OCI-LY7 (cell line): ENCODE measurements around the gene IQGAP1. TPM values are rescaled to one million over a fixed set of nuclear protein-coding genes. Genes with fewer than 3 reads are reported as not detected.

Experiments
- BruUV-seq: library from RNA; stranded (reverse); fragments of 400-500 nt; replicated peaks from 2 replicates; lab custom pipeline; 2021; lab: Mats Ljungman, UMichigan
- CTCF ChIA-PET: fragments of 300-600 bp; sonication (Branson Sonifier 250); formaldehyde crosslinking; loops from one replicate; lab custom pipeline; 2022; ENCODE audit warnings: antibody characterized with exemption; ENCODE audit not compliant: unreplicated experiment; lab: Charles Lee
- POLR2A ChIA-PET: fragments of 300-600 bp; sonication (Branson Sonifier 250); formaldehyde crosslinking; loops from one replicate; lab custom pipeline; 2022; ENCODE audit warnings: antibody characterized with exemption; lab: Charles Lee
- DNase-seq: peaks from one replicate; pipeline ENCODE4 v3.0.0-alpha.2; 2015; ENCODE audit warnings: low spot score
- H2AFZ ChIP-seq: fragments of 200-600 bp; sonication (generic), shearing (Covaris generic); 2 replicates; pipeline ENCODE4 v1.6.1; 2014; ENCODE audit warnings: mild to moderate bottlenecking, antibody characterized with exemption, low read length, moderate library complexity
- H3K27ac ChIP-seq: fragments of 200-600 bp; sonication (generic); 2 replicates; pipeline ENCODE4 v1.5.1; 2014; ENCODE audit warnings: mixed run types, low read depth, mild to moderate bottlenecking, moderate library complexity, low read length, inconsistent platforms; ENCODE audit not compliant: poor library complexity, severe bottlenecking
- H3K36me3 ChIP-seq: fragments of 200-600 bp; sonication (generic); 2 replicates; pipeline ENCODE4 v1.6.1; 2014; ENCODE audit warnings: mild to moderate bottlenecking, antibody characterized with exemption, low read length, moderate library complexity, mixed read lengths; ENCODE audit not compliant: insufficient read depth
- H3K4me1 ChIP-seq: fragments of 200-600 bp; sonication (generic); 2 replicates; pipeline ENCODE4 v1.5.1; 2014; ENCODE audit warnings: mild to moderate bottlenecking, low read length; ENCODE audit not compliant: insufficient read depth, poor library complexity, severe bottlenecking
- H3K4me2 ChIP-seq: fragments of 200-600 bp; sonication (generic); 2 replicates; pipeline ENCODE4 v1.6.1; 2014; ENCODE audit warnings: mild to moderate bottlenecking, low read length
- H3K4me3 ChIP-seq: fragments of 200-600 bp; sonication (generic); 2 replicates; pipeline ENCODE4 v1.5.1; 2014; ENCODE audit warnings: mild to moderate bottlenecking, low read depth, low read length; ENCODE audit not compliant: poor library complexity, severe bottlenecking
- H3K79me2 ChIP-seq: fragments of 200-600 bp; sonication (generic); 2 replicates; pipeline ENCODE4 v1.6.1; 2016; ENCODE audit warnings: low read depth, mild to moderate bottlenecking, low read length, moderate library complexity, mixed read lengths; ENCODE audit not compliant: insufficient read depth
- H3K9me2 ChIP-seq: fragments of 200-600 bp; sonication (generic); 2 replicates; pipeline ENCODE4 v1.6.1; 2016; ENCODE audit warnings: mild to moderate bottlenecking, low read length, mixed read lengths; ENCODE audit not compliant: insufficient read depth
- H3K9me3 ChIP-seq: fragments of 200-600 bp; sonication (generic); 2 replicates; pipeline ENCODE4 v1.6.1; 2014; ENCODE audit warnings: mild to moderate bottlenecking, mixed run types, low read length, mixed read lengths
- H4K20me1 ChIP-seq: fragments of 200-600 bp; sonication (generic); 2 replicates; pipeline ENCODE4 v1.6.1; 2014; ENCODE audit warnings: mild to moderate bottlenecking, antibody characterized with exemption, low read length, moderate library complexity, mixed read lengths; ENCODE audit not compliant: insufficient read depth
- EZH2phosphoT487 ChIP-seq: fragments of 200-600 bp; sonication (generic); IDR thresholded peaks from 2 replicates; pipeline ENCODE4 v1.6.1; 2018; ENCODE audit warnings: low read depth, borderline replicate concordance, mild to moderate bottlenecking, mixed run types, antibody characterized with exemption, low read length, moderate library complexity, mixed read lengths
- intact Hi-C: fragments of 100-400 bp; cut with micrococcal nuclease; formaldehyde crosslinking; loops from one replicate; pipeline ENCODE4 v1.10.0; 2022; ENCODE audit not compliant: unreplicated experiment
- total RNA-seq, 2 experiments: library from RNA; depleted of rRNA in 1 of 2; stranded (reverse); fragments of >200 nt in 1 of 2; shearing (Covaris generic) in 1 of 2; gene quantifications; 2 replicates each; pipeline ENCODE4 v1.2.3, GENCODE V29; 2014 to 2022
- TF ChIP-seq, protein P1 (sequence below): fragments of 200-600 bp; sonication (generic); conservative IDR thresholded peaks from 2 replicates; pipeline ENCODE4 v1.5.1; 2014; ENCODE audit warnings: mild to moderate bottlenecking, antibody characterized with exemption, low read length, moderate library complexity, mixed read lengths

IQGAP1 gene
- total RNA-seq, 2 experiments from 2014 or later, result 98.7 to 114 TPM

DNA sequence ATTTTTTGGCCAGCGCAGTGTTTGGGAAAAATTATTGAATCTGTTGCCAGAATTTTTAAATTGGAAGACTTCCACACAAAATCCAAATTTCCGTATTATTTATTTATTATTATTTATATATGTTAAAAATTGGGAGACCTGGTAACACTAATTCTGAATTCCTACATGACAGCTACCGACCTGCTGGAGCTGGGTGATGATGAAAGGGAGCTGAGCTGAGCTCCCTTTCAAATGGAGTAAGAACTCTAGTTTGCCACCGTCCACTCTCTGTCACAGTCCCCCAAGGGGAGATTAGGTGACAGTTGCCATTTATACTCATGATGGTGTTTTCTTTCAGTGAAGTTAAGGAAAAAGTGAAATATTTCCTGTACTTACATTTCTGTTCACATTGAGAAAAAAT lies 143.1 kb downstream of the IQGAP1 start:
- DNase-seq, result no peak
- Histone ChIP-seq H3K4me1 (peaks cover 6% of the 10 kb centered on the region), H3K4me2 (peak overlapping the region; percentile 79; the same call in 1 of the 2 replicates), H2AFZ (no peak overlapping the region), H3K9me2 (no peaks in the 10 kb centered on the region), H3K9me3 (no peaks in the 10 kb centered on the region), H3K36me3 (no peaks in the 10 kb centered on the region), H3K79me2 (no peaks in the 10 kb centered on the region), H3K27ac (no peak overlapping the region), H3K4me3 (peak overlapping the region; percentile 68), H4K20me1 (no peaks in the 10 kb centered on the region)
- ChIA-PET POLR2A (interaction anchor here (0.5 to 1.5 kb wide), 4 partner anchors 9 to 371 kb away, joined by 3 to 4 read pairs (median 3); no protein-coding TSS in a partner anchor), CTCF (interaction anchor here (1.7 kb wide), 1 partner anchor 12 kb away, joined by 5 read pairs; no protein-coding TSS in a partner anchor)
- no TSS peak for BruUV-seq
- intact Hi-C loops, result loop anchor here (5.0 kb wide), 1 partner anchor 66 kb away; no protein-coding TSS in a partner anchor
- TF ChIP-seq EZH2phosphoT487, result no peak
- TF ChIP-seq, protein P1, sequence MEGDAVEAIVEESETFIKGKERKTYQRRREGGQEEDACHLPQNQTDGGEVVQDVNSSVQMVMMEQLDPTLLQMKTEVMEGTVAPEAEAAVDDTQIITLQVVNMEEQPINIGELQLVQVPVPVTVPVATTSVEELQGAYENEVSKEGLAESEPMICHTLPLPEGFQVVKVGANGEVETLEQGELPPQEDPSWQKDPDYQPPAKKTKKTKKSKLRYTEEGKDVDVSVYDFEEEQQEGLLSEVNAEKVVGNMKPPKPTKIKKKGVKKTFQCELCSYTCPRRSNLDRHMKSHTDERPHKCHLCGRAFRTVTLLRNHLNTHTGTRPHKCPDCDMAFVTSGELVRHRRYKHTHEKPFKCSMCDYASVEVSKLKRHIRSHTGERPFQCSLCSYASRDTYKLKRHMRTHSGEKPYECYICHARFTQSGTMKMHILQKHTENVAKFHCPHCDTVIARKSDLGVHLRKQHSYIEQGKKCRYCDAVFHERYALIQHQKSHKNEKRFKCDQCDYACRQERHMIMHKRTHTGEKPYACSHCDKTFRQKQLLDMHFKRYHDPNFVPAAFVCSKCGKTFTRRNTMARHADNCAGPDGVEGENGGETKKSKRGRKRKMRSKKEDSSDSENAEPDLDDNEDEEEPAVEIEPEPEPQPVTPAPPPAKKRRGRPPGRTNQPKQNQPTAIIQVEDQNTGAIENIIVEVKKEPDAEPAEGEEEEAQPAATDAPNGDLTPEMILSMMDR, result no peak

DNA sequence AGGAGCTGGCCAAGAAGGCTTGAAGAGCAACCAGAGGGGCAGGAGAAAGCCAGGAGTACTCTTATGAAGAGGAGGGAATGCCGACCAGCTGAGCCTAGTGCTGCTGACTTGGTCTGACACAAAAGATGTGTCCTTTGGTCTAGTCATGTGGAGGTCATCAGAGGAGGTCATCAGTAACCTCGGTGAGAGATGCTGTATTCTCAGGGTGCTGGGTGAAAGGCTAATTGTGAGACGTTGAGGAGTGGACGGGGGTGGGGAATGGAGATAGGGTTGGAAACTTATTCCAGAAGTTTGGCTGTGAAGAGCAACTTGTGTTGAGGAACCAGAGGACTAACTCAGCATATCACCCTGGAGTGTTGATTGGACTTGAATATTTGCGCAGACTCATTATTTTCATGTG lies 147.2 kb downstream of the IQGAP1 start:
- Histone ChIP-seq H3K79me2 (no peaks in the 10 kb centered on the region), H3K4me1 (peaks cover 6% of the 10 kb centered on the region), H3K4me3 (no peak overlapping the region), H3K27ac (no peak overlapping the region), H4K20me1 (no peaks in the 10 kb centered on the region), H3K9me2 (no peaks in the 10 kb centered on the region), H3K9me3 (no peaks in the 10 kb centered on the region), H2AFZ (no peak overlapping the region), H3K4me2 (no peak overlapping the region), H3K36me3 (no peaks in the 10 kb centered on the region)
- ChIA-PET CTCF (no interaction called here), POLR2A (interaction anchor here (0.8 kb wide), 1 partner anchor 11 kb away, joined by 3 read pairs; no protein-coding TSS in a partner anchor)
- TF ChIP-seq EZH2phosphoT487, result no peak
- TF ChIP-seq, protein P1, result no peak
- no TSS peak for BruUV-seq
- intact Hi-C loops, result no loop called here
- DNase-seq, result no peak

DNA sequence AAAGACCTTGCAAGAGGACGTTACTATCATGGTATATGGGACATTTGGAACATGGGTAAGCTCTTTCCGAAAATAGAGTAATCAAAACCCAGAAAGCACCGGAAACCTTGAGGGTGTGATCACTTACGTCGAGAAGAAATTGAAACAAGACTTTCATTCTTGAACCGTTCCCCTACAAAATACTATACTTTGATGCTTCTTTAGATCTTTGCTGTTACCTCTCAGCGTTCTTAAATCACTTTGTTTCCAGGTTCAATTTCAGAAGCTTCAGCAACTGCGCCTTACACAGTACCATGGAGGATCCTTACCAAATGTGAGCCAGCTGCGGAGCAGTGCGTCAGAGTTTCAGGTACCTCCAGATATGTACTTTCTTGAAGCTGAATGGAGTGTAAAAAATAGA lies 151.7 kb downstream of the IQGAP1 start:
- Histone ChIP-seq H2AFZ (no peak overlapping the region), H3K79me2 (no peaks in the 10 kb centered on the region), H3K9me3 (no peaks in the 10 kb centered on the region), H4K20me1 (no peaks in the 10 kb centered on the region), H3K36me3 (no peaks in the 10 kb centered on the region), H3K4me2 (no peak overlapping the region), H3K4me1 (no peaks in the 10 kb centered on the region), H3K9me2 (no peaks in the 10 kb centered on the region), H3K4me3 (no peak overlapping the region), H3K27ac (no peak overlapping the region)
- no TSS peak for BruUV-seq
- ChIA-PET POLR2A (interaction anchor here (0.6 to 1.9 kb wide), 4 partner anchors 9 to 1227 kb away, joined by 3 to 6 read pairs (median 3); no protein-coding TSS in a partner anchor), CTCF (interaction anchor here (0.9 kb wide), 1 partner anchor 54 kb away, joined by 4 read pairs; no protein-coding TSS in a partner anchor)
- TF ChIP-seq, protein P1, result no peak
- no peak for TF ChIP-seq EZH2phosphoT487
- intact Hi-C loops, result no loop called here
- DNase-seq, result no peak
